Amygdala (tissue), 56 donors: ENCODE measurements around the gene PNPLA7.
A peak's percentile ranks its signal among the peaks of the same experiment; 100 is the strongest.

Experiments used
- DNase-seq, 56 donors: peaks; one replicate each; lab custom pipeline; 2025; lab: John Stamatoyannopoulos, UW

The PNPLA7 gene

DNA sequence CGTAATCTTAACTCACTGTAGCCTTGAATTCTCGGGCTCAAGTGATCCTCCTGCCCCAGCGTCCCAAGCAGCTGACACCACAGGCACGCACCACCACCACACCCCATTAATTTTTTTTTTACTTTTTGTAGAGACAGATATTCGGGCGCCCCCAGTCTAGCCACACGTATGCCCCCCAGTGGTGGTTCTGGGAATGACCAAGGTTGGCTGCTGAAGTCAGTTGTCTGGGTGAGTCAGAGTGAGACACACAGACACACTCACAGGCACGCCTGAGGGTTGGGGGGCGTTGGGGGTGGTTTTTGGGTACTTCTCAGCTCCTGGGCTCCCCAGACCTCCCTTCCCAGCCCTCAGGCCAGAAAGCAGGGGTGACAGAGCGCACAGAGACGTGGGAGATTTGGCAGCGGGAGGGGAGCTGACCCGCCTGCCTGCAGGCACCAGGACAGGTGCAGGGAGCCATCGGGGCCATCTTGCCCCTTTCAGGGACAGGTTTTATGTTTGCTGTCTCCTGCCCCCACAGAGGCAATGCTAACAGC is 104.9 kb downstream of the PNPLA7 start:
- peak in 34 of 56 donors; percentile 17 to 81 (median 46) for DNase-seq

DNA sequence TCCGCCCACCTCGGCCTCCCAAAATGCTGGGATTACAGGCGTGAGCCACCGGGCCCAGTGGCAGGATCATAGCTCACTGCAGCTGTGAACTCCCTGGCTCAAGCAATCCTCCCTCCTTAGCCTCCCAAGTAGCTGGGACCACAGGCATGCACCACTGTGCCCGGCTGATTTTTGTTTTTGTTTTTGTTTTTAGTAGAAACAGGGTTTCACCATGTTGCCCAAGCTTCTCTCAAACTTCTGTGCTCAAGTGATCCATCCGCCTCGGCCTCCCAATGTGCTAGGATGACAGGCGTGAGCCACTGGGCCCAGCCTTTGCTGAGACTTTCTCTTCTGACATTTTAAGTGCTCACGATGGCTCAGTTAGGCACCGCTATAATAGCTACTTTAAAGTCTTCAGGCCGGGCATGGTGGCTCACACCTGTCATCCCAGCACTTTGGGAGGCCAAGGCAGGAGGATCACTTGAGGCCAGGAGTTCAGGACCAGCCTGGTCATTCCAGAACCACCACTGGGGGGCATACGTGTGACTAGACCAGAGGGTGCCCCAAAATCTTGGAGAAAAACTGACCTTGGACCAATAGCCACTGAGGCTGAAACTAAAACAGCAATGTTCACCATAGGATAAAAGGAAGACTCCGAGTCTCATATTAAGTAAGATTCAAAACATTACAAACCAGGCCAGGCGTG is 106.0 kb downstream of the PNPLA7 start:
- DNase-seq = no peak

DNA sequence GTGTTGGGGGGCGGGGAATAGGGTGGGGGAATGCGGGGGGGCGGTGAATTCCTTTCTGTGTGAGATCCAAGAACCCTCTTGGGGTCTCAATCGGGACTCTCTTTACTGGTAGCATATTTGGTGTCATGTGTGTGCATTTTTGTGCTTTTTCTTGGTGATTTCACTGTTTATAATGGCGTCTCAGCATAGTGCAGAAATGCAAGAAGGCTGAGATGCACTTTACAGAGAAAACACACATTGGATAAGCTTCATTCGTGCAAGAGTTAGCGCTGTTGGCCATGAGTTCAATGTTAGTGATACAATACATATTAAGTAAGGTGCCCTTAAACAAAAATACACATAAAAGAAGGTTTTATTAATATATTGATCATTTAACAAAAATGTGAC is 108.3 kb downstream of the PNPLA7 start:
- no peak for DNase-seq

DNA sequence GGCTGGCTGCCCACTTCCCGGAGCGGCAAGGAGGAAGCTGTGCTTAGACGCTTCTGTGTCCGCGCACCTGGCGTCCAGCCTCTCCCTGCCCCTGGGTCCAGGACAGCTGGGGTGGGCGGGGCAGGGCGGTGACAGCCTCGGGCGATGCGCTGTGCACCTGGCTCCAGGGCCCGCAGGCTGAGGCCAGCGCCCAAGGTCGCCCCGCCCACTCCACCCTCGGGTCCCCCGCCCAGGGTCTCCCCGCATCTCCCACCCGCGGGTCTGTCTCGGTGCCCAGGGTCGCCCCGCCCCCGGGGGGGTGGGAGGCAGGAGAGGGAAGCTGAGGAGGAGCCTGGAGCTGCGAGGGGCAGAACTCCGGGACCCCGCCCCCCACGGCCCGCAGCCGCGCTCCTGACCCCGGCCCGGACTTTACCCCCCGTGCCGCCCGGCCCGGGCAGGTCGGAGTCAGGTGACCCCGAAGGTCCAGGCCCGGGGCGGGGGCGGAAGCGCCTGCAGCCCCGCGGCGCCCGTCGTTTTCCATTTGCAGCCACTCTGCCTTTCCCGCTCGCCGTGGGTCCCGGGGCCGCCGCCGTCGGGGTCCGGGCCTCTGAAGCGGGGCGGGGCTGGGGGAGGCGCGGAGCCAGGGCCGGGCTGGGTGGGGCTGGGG is 108.8 kb downstream of the PNPLA7 start, which contains the start of gene ENTPD8:
TSS of gene ENTPD8 (minus strand) at position 69 of the 646 bp plus-strand sequence. CDS start 3,072 bp downstream, outside the sequence.
- no peak for DNase-seq

DNA sequence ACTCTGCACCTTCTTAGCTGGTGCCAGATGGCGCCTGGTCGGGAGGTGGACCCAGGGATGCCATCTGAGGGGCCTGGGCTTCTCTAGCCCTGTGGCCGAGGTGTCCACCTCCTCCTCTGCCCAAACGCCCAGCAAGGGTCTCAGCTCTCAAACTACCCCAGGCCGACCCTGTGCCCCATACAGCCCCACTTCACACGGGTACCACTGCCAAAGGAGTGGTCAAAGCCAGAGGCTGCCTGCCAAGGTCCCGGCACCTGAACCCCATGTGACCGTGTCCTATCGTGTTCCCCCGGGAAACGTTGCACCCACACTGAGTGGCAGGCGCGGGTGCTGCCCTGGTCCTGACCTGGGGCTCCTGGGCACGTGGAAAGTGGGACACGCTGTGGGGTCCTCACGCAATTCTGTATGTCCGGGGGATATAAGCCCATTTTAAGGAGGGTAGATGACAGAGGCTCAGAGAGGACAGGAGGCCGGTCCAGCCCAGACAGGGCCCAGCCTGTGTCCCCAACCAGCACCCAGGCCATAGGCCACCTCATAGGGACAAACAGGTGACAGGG is 111.0 kb downstream of the PNPLA7 start:
- no peak for DNase-seq

DNA sequence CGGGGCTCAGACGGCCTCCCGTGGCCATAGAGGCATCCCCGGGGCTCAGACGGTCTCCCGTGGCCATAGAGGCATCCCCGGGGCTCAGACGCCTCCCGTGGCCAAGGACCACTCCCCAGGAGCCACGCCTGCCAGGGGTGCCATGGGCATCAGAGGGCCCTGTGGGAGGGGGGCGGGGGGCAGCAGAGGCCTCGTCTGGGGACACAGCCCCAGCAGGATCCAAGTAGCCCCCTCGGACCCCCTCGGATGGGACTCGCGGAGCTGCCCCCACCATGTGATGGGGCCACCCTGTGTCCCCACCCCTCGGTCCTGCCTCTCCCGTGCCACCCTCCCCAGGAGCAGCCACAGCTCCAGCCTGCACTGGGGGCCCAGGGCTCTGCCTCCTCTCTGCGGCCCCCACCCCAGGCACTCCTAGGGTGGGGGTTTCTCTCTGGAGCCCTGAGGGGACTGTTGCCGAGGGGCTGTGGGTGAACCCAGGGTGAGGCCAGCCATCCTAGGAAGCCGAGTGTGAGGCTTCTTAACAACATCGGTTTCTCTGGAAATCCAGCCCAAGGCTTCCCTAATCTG is 111.5 kb downstream of the PNPLA7 start:
- DNase-seq = no peak

DNA sequence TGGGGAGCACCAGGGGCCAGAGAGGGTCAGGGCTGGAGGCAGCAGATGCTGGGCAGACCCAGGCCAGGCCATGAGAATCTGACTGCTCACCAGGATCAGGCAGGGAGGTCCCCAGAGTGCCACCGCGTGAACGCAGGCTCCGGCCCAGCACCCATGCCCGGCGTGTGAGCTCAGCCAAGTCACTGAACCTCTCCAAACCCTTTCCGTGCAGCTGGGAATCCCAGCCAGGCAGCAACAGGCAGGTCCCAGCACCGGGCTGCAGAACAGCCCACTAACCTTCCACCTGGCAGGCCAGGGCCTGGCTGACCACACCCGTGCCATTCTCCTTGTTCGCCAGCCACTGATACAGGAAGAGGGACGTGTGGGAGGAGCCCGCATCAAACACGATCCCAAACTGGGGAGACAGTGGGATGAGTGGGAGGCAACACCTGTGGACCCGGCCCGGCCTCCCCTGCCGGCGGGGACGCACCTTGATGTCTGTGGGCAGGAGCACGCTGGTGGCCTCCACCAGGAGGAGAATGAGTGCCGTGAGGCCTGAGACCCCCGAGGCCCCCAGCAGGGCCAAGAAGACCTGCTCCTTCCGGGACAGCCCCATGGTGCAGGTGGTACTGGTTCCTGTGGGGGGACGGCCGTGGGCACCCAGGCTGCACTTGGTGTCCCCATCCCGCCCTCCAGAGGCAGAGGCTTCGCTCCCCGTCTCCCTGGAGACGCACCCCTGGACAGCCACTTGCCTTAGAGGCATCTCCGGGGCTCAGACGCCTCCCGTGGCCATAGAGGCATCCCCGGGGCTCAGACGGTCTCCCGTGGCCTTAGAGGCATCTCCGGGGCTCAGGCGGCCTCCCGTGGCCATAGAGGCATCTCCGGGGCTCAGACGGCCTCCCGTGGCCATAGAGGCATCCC is 112.3 kb downstream of the PNPLA7 start:
- DNase-seq = no peak

DNA sequence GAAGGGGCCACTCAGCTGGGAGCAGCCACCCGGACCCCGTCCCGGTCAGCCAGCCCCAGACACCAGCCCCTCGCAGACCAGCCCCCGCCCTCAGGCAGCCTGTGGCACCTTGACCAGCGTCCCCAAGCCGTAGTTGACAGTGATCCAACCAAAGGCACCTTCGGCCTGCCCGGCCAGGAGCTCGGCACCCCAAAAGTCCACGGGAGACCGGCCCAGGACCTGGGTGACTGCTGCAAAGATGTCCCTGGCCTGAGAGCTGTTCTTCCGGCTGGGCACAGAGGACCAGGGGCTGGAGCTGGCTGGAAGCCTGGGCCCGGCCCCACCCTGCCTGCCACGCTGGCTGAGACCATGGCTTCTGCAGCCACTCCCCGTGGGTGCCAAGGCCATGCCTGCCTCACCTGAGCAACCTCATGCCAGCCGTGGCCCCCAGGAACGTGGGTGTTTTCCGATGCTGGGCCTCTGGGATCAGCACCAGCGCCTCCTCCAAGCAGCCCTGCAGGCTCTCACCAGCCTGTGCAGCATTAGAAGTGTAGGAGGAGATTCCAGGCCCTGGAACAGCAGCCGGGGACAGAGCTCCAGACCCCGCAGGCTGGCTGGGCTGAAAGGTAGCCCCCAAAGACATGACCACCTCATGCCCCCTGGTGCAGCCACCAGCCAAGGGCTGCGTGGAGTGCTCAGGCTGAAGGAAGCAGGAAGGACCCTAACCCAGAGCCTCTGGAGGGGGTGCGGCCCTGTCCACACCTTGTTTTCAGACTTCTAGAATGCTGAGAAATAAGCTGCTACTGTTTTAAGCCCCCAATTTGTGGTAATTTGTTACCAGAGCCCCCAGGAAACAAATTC is 113.2 kb downstream of the PNPLA7 start:
- no peak for DNase-seq

DNA sequence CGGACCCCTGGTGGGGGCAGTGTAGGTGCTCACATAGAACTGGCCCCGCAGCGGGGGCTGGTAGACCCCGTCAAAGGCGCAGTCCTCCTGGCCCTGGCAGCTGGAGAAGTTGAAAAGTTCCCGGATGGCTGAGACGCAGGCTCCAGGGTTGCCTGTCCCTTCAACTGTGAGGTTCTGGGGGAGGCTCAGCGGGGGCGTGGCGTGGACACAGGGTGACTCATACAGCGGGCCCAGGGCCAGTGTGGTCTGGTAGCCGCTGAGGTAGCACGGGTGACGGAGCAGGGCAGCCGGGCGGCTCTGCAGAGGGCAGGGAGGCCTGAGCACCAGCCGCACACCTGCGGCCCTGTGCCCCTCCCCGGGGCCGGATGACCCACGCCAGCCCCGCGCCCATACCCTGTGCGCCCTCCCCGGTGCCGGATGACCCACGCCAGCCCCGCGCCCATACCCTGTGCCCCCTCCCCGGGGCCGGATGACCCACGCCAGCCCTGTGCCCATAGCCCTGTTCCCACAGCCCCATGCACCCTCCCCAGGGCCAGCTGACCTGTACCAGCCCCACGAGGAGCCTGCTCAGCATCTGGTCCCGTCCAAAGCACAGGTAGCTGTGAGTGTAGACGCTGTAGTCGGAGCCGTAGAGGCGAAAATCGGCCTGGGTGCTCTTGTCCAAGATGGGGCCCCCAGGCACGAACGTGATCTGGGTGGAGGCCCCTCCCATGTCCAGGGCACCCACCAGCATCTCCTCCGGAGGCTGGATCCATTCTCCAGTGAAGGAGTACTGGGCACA is 114.0 kb downstream of the PNPLA7 start:
- no peak for DNase-seq

DNA sequence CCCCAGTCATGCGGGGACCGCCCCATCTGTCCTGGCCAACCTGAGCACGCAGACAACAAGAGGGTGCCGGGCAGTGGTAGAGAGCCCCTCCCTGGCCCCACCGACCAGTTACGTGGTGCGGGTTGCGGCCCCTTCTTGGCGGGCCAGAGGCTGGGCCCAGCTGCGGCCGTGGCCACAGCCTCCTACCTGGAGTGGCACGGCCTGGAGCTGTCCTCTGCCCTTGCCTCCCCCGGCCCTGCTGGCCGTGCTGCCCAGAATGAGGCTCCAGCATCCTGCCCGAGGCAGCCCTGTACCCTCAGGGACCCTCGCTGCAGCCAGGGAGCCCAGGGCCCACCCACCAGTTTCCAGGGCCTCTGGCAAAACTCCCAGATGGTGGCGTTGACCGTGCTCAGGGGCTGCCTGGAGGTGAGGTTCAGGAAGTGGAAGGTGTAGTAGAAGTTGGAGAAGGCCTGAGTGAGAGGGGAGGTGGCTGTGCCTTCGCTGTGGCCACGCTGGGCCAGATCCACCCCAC is 114.8 kb downstream of the PNPLA7 start:
- DNase-seq = no peak

DNA sequence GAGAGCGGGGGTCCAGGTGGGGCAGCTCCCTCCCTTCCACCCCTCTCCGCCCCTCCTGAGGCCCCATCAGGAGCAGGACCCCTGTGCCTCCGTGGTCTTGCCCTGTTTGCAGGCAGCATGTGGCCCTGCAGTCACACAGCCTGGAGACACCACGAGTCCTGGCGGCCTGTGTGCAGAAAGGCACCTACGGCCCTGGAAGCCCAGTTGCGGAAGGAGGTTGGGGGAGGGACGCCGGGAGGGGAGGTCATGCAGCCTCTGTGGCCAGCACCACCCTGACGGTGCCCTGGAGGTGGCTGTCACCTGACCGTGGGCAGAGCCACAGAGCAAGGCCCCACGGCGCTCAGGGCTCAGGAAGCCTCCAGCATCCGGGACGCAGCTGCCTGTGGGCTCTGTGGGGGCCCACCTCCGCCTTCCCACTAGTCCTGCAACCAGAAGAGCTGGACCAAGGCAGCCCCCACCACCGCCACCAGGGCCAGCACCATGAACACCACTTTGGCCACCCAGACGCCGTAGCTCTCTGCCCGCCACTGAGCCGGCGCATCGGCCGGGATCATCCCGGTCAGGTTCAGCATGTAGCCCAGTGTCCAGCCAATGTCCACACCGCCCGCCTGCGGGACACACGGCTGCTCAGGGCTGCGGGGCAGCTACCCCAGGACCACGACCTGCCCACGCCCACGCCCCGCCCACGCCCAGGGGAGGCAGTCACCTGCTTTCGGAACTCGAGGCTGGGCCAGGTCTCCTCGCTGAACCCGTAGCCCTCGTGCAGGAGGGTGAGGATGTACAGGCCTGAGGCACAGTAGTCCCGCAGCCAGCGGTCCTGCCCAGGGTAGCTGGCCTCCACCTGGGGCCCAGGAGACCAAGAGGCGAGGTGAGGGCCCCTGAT is 115.5 kb downstream of the PNPLA7 start:
- DNase-seq = no peak

DNA sequence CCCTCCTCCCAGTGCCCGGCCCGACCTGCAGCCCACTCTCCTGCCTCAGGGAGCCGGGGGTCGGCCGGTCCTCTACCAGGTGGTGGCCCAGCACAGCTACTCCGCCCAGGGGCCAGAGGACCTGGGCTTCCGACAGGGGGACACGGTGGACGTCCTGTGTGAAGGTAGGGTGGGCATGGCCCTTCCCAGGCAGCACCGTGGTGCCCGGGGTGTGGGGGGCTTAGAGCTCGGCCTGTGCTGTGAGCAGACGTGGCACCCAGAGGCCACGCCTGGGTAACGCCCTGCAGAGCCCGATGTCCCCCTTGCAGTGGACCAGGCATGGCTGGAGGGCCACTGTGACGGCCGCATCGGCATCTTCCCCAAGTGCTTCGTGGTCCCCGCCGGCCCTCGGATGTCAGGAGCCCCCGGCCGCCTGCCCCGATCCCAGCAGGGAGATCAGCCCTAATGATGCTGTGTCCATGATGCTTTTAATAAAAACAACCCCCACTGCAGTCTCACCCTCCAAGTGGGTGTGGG is 116.2 kb downstream of the PNPLA7 start:
- no peak for DNase-seq

DNA sequence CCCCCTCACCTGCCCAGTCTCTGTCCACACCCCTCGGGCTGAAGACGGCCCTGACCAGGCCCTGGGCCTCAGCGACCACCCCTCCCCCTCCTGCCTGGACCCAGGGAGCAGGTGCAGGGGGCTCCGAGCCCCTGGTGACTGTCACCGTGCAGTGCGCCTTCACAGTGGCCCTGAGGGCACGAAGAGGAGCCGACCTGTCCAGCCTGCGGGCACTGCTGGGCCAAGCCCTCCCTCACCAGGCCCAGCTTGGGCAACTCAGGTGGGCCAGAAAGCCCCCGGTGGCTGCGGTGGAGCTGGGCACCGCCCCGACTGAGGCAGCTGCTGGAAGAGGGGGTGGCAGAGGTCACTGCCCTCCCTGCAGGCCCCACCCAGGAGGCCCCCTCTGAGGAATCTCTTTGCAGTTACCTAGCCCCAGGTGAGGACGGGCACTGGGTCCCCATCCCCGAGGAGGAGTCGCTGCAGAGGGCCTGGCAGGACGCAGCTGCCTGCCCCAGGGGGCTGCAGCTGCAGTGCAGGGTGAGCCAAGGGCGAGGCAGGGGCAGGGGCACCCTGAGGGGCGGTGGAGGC is 116.8 kb downstream of the PNPLA7 start:
- DNase-seq = no peak

DNA sequence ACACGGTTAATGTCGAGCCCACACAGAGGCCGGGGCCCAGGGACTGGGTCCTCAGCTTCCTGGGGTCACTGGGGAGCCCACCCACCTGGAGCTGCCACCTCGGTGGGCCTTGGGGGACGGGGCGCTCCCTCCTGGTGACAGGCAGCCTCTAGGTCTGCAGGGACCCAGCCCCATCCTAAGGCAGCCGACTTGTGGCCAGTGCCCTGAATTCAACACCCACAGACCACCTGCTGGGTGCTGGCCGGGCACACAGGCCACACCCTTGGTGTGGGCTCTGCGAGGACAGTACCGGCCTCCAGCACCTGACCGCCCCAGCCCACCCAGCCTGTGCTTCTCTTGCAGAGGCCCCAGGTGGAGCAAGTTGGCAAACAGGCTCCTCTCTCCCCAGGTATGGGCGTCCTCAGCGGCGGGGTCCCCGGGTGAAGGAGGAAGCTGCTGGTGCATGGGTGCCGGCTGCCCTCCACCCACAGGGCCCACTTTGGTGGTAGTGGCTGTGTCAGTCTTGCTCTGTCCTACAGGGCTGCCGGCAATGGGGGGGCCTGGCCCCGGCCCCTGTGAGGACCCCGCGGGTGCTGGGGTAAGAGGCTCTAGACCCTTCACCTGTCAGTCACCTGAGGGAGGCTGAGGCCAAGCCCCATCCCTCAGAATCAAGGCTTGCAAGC is 117.4 kb downstream of the PNPLA7 start:
- no peak for DNase-seq

DNA sequence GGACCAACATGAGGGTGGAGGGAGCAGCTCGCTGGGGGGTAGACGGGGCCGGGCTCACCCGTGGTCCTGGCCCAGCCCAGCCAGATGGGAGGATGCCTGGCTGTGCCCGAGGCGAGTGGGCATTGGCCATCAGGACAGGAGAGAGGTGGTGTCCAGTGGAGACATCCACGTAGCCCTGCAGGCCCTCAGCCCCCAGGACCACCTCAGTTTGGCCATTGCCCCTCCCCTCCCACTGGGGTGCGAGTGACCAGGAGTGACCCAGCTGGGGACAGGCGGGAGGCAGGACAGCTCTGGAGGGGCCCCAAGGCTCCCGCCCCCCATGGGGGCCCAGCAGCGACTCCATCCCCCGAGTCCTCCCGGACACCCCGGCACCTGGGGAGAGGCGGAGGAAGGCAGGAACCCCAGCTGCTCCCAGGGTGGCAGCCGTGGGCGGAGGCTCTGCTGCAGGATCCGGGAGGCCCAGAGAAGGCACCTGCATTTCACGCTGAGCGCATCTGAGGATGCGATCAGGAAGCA is 118.7 kb downstream of the PNPLA7 start:
- no peak for DNase-seq
